Fibroblast of skin of left biceps (primary cell): ENCODE measurements around the gene NOA1.

Experiments used
- DNase-seq, 2 experiments: peaks; one replicate each; pipeline ENCODE4 v3.0.0-alpha.2; 2013; ENCODE audit warnings: low read depth in 2 of 2

Gene NOA1

DNA sequence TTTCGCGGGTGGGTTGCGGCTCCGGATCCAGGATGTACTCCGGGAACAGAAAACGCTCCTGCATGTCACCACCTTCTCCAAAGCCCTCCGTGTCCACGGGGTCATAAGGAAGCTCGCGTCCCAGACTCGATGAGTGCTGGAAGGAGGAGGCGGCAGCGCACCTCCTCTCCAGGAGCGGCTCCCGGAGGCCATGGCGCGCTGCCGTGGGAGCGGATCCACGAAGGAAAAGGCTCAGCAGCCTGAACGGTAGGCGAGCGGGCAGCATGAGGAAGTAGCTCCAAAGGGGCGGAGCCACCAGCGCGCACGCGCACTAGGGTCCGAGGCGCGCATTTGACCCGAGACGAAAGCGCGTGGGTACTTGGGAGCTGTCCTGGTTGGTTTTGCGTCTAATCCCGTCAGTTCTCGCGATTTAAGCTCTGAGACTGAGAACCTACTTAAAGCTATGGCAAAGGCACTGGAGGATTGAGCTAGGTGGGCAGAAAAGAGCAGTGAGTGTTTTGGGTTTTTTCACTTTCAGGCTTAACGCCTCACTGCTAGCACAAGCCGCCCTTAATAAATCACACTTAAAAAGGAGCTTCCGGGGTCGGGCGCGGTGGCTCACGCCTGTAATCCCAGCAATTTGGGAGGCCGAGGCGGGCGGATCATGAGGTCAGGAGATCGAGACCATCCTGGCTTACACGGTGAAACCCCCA is at the start of gene NOA1:
TSS of gene NOA1 (minus strand) at position 286 of the 692 bp plus-strand sequence. CDS start at position 265, 21 bp downstream.
- peak; percentile 97 to 98 for DNase-seq

DNA sequence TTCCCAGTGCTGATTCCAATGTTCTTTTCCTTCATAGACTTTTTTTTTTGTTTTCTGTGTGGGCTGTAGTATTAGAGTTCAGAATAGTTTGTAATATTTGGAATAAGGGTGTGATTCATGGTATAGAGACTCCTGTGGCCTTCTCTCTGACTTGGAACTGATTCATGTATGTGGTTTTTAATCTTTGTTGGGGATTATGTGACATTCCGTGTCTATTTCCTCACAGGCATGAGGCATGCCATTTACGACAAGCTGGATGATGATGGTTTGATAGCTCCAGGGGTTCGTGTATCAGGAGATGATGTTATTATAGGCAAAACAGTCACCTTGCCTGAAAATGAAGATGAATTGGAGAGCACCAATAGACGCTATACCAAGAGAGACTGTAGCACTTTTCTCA is 45.7 kb upstream of the NOA1 start:
- peak; percentile 67 to 74 for DNase-seq

DNA sequence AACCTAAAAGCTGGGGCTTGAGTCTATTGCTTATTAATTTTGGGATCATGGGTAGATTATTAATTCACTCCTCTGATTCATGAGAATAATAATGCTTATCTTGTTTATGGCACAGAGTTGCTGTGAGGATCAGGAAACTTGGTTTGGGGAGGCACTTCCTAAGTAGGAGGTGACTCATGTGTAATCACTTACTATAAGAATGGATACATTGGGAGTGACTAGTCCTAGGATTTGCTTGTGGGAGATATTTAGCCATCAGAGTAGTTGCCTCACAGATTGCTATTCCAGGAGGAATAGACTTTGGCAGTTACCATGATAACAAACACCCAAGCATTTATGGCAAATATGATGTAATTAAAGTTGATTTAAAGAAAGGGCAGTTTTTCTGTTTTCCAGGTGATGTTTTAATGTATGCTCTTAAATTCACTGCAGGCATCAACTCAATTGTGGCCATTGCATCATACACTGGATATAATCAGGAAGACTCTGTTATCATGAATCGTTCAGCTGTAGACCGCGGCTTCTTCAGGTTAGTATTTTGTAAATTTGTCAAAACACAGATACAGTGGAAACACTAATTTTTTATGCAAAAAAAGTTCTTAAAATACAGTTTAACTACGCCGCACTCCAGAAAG is 43.2 kb upstream of the NOA1 start:
- peak in 1 of 2 experiments; percentile 49 for DNase-seq

DNA sequence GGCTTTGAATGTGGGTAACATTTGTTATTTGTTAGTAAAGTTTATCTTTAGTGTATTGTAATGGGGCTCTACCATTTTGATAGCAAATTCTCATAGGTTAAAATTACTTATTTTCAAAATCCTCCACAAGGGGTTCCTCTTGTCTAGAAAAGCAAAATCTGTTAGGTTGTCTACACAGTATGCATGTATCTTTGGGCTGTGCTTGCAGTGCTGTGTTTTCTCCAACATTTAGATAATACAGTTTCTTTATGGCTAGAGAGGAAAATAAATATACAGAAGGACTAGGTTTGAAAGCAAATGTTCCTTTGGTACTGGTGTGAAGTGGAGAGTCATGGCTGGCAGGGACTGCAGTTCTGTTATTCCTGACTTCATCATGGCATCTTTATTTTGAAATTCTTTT is 41.6 kb upstream of the NOA1 start:
- DNase-seq = no peak

DNA sequence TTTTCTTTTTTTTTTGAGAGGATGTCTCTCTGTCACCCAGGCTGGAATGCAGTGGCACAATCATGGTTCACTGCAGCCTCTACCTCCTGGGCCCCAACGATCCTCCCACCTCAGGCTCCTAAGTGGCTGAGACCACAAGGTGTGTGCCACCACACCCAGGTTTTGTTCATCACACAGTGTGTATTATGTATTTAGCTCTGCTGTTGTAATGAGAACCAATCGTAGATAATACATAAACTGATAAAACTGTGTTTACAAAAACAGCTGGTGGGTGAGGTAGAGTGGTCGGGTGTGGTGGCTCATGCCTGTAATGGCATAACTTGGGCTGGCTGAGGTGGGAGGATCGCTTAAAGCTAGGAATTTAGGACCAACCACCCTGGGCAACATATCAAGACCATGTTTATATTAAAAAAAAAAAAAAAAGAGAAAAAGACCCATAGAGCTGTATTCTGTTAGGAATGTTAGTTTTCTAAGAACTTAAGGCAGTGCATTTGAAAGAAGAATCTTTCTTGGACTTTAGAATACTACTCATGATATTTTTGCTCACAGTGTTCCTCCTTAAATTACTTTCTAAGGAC is 36.2 kb upstream of the NOA1 start:
- no peak for DNase-seq

DNA sequence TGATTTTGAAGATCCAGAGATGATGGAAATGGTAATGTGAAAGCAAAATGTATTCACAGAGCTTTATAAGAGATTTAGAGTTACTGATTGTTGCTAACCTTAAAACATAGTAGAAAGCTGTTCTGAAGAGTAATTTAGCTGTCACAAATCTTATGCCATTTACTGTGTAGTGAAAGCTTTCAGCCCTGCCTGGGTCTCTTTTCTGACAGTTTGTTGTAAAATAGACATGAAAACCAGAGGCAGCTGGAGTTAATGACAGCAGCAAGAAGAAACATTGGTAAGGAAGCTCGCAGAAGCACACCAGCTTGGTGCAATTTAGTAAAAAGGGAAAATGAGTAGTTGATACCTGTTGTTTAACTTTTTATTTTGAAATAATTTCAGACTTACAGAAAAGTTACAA is 22.3 kb upstream of the NOA1 start:
- DNase-seq = no peak

DNA sequence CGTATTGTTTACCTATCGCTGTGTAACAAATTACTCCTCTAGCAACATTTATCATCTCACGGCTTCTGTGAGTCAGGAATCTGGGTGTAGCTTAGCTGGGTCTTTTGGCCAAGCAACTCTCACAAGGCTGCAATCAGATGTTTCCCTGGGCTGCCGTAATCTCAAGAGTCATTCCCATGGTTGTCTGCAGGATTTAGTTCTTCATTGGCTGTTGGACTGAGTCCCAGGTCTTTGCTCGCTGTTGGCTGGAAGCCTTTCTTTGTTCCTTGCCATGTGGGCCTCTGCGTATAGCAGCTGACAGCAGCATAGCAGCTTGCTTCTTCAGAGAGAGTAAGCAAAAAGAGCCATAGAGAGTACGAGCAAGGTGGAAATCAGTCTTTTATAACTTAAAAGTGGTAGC is 18.1 kb upstream of the NOA1 start:
- DNase-seq = peak; percentile 81

DNA sequence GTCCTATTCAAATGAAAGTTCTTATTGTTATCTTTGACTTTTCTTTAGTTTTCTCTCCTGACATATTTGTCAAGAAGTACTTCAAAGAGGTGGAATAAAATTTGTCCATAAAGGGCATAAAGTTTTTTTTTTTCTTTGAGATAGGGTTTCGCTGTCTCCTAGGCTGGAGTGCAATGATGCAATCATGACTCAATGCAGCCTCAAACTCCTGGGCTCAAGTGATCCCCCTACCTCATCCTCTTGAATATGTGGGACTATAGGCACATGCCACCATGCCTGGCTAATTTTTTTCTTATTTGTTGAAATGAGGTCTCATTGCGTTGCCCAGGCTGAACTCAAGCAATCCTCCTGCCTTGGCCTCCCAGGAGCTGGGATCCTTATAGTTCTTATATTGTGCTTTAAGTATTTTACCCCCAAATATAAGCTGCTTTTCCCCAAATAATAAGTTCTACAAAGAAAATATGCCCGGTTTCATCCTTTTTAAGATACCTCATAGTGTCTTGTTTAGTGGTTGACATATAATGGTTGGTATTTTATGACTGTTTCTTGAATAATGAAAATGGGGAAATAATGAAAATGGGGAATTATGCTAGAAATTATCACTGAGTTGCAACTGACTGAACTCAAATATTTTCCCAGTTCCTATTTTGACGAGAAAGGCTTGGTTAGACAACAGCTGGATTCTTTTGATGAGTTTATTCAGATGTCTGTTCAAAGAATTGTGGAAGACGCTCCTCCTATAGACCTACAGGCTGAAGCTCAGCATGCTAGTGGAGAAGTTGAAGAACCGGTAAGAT is 12.9 kb upstream of the NOA1 start:
- DNase-seq = no peak

DNA sequence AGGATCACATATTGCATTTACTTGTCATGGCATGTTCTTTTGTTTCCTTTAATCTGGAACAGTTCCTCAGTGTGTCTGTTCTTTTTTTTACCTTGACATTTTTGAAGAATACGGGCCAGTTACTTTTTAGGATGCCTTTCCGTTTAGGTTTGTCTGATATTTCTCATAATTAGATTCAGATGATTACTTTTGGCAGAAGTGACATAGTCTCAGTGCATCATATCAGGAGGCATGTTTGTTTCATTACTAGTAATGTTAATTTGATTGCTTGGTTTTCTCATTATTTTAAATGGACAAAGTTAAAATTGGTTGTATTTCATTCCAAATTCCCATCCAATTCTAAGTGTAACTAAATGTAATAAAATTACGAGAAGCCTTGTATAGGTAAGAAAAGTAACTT is 9.5 kb upstream of the NOA1 start:
- DNase-seq = no peak

DNA sequence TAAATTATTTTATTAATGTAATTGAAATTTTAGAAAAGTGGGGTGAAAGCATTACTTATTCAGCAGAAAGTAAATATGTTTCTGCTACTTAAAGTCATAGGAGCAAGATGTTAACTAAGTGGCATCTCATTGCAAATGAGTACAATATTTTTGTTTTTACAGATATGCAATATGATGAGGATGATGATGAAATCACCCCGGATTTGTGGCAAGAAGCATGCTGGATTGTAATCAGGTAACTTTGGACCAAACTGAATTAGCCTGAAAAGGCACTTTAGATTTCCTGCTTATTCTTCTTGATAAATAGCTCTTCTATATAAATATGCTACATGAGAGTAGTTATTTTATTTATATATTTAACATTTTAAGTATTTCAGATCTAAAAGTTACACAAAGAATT is 8.8 kb upstream of the NOA1 start:
- no peak for DNase-seq

DNA sequence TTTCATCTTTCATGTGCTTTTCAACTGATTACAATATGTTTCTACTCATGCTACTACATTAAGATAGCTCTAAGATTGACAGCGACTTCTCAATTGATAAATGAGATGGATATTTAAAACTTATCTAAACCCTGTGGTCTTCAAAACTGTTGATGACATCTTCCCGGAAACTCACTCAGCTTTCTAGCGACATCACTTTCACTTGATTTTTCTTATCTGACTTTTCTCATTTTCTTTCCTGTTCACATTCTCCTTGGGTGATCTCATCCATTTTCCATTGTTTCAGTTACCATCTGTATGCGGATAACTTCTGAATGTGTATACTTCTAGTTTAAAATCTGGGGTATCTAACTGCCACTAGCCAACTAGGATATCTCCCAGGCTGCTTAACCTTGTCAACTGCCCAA is 4.4 kb upstream of the NOA1 start:
- DNase-seq = no peak

DNA sequence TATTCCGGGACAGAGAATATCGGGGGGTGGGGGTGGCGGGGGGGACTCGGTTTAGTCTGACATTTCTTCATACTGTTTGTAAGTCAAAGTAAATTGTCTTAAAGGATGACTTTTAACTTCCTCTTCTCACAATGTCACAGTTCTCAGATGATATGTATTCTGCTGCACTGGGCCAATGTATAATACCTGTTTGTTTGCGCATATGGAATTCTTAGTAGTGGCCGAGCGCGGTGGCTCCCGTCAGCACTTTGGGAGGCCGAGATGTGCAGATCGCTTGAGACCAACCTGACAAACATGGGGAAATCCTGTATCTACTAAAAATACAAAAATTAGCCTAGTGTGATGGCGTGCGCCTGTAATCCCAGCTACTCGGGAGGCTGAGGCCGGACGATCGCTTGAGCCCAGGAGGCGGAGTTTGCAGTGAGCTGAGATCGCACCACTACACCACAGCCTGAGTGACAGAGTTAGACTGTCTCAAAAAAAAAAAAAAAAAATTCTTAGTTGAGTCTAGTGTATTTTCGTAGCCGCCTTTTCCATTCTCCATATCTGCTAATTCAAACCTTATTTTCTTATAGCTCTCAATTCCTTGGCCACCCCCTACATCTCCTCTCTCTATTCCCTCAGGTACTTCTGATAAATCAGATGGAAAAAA is 2.1 kb upstream of the NOA1 start:
- no peak for DNase-seq

DNA sequence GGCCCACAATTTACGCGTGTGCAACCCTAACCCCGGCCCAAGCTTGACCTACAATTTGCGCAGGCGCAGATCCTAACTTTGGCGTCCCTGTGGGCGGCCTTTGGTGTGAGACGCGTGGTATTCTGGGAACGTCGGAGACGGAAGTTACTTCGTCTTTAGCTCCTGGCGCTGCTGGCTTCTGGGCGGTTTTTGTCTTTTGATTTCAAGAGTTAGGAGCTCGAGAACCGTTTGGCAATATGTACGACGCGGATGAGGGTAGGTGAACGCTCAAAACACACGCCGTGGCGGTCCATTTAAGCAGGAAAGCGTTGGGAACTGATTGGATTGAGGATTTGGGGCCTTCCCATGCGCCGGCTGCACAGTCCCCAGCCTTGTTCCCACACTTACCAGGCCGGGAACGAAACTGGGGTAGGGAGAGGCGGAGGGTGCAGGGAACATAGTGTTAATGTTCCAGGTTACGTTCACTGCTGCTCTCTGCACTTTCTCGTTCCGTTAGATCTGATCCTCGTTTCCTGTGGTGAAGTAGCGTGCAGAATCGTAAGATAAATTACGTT is 1.4 kb upstream of the NOA1 start, which contains the start of gene POLR2B:
TSS of gene POLR2B (plus strand) at position 147 of the 554 bp plus-strand sequence. CDS start at position 237, 90 bp downstream.
- peak; percentile 78 for DNase-seq

DNA sequence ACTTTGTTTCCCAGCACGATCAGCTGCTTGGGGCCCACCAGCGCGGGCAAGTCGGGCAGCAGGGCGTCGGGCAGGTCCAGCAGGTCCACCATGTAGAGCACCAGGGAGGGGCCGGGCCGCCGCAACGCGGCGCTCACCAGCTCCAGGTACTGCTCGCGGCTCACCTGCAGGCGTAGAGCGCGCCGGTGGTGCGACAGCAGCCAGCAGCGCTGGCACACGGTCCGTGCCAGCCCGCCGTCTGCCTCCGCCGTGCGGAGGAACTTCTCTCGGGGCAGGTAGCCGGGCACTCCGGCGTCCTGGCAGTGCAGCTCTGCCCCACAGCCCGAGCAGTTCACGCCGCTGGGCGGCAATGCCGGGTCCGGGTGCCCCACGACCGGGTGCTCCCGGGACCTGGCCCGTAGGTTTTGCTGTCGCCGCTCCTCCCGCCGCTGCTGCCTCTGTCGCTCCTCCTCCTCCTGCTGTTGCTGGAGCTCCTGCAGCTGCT is 527 bp downstream of the NOA1 start:
- no peak for DNase-seq

DNA sequence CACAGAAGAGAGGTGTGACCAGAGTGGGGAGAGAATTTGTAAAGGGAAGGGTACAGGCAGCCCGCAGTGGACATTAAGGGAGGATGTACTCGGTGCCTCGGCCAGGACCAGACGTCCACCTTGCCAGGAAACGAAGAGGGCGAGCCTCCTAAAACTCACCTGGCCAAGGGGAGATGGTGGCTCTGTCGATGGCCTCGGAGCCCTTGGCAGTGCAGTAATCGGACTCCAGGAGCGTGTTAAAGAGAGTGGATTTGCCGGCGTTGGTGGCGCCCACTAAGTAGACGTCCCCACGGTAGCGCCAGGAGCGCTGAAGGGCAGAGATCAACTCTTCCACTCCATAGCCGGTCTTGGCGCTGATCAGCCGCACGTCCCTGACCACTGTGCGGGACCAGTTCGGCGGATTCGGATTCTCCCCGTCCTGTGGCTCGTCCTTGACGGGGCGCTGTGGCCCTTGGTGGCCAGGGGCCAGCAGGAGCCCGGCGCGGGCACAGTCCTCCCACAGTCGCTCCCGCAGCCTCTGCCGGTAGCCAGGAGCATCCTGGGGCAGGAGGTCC is 1.0 kb downstream of the NOA1 start:
- DNase-seq = no peak

DNA sequence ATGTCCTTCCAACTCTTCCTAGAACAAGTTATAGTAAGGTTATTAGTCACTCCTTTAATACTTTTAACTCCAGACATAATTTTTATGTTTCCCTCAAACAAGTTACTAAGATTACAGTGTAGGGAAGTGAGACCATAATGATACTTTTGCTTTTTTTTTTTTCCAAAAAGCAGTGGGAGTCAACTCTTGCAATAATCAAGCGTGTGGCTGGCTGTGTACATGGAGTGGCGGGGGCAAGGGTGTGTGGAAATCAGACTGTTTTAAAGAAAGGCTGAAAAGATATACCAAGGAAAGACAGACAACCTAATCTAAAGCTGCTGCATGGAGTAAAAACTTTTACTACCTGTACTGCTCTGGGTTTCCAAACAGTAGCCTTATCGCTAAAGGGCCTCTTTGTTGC is 4.1 kb downstream of the NOA1 start:
- no peak for DNase-seq

DNA sequence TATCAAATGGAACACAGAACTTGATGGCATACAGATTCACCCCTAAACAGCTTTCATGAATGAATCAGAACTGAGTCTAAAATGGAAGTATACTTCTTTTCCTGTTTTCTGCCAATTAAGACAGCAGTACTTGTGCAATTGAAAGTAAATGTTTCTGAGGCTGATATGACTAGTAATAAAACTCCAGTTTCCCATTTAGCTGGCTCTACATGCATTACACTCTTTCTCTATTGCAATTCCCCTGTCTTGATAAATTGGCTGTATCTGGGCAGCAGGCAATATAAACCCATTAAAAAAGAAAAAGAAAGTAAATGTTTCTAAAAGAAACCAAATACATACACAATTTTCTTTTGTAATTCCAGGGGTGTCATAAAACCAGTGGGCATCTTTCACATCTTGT is 4.6 kb downstream of the NOA1 start:
- DNase-seq = no peak

DNA sequence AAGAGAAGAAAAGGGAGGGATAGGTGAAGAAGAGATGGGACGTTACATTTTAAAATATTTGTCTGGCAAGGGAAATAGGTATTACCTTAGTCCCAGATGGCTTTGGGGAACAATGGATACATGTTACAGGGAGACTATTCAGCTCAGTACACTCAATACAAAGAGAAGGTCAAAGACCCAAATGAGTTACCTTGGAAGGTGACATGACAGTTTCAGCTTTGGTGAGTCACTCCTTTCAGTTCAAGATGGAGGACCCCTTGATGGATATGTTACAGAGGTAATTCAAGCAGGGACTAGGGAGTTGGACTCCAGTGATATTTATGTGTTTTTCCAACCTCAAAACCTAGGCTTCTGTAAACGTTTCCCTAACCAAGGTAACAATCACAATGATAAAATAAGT is 5.0 kb downstream of the NOA1 start:
- no peak for DNase-seq

DNA sequence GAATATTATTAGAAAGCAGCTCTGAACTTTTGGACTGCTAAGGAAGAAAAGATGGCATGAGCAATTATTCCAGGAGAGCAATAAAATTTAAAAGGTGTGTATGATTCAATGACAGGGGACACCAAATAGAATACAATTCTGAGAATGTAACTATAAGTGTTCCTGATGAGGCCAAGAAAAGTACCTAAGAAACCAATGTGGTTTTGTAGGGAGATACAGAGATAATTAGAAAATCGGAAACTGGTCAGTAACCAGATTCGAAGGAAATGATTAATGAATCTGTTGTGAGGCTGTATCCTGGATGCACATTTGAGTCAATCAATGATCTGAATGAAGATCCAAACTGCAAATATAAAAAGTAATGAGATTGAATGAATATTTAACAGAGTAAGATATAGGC is 6.0 kb downstream of the NOA1 start:
- no peak for DNase-seq

DNA sequence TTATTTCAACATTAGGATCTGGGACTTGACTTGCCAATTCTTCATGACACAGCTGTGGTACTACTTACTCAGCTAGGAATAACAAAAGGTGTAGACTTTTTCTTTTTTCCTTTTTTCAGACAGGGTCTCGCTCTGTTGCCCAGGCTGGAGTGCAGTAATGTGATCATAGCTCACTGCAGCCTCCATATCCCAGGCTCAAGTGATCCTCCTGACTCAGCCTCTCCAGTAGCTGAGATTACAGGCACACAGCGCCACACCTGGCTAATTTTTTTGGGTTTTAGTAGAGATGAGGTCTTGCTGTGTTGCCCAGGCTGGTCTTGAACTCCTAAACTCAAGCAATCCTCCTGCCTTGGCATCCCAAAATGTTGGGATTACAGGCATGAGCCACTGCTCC is 16.3 kb downstream of the NOA1 start:
- no peak for DNase-seq

DNA sequence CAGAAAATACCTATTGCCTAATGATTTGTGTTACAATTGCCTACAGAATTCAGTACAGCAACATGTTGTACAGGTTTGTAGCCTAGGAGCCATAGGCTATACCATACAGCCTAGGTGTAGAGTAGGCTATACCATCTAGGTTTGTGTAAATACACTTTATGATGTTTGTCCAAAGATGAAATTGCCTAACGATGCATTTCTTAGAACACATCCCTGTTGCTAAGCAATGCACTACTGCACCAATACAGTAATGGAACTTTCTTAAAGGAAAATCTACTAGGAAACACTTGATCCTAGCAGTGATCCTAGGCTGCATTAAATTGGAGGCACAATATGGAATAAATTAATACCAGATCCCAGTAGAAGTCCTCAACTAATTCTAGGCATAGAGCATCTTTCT is 18.3 kb downstream of the NOA1 start:
- DNase-seq = no peak
